Fibroblast of pulmonary artery (primary cell): ENCODE data around the gene IL17RB.

Experiments used
- DNase-seq: peaks from one replicate; pipeline ENCODE4 v3.0.0-alpha.2; 2010; ENCODE audit warnings: low read depth
- H3K4me3 ChIP-seq: replicated peaks from 2 replicates; pipeline ENCODE4 v1.5.1; 2011; ENCODE audit warnings: low read depth, mild to moderate bottlenecking, control low read depth, low read length, moderate library complexity
- TF ChIP-seq, protein P1 (sequence below): IDR thresholded peaks from 2 replicates; pipeline ENCODE4 v1.5.1; 2011; ENCODE audit warnings: mild to moderate bottlenecking, control low read depth, low read length, inconsistent platforms; ENCODE audit errors: missing control alignments

IL17RB gene

DNA sequence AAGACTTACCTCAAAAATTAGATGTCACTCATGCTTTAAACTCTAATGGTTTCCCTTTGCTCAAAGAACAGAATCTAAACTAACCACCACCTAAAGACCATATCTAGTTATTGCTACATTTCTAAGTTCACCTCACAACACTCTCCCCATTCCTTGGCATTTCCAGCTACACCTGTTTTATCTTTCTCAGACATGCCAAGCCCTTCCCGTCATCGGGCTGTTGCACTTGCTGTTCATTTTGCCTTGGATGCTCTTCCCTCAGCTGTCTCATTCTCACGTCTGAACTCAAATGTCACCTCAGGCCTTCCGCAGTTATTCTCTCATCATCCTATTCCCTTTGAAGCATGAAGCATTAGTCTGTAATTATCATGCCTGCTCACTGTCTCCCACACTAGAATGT, 36.6 kb downstream of the IL17RB start:
- no peak for DNase-seq
- TF ChIP-seq, protein P1, sequence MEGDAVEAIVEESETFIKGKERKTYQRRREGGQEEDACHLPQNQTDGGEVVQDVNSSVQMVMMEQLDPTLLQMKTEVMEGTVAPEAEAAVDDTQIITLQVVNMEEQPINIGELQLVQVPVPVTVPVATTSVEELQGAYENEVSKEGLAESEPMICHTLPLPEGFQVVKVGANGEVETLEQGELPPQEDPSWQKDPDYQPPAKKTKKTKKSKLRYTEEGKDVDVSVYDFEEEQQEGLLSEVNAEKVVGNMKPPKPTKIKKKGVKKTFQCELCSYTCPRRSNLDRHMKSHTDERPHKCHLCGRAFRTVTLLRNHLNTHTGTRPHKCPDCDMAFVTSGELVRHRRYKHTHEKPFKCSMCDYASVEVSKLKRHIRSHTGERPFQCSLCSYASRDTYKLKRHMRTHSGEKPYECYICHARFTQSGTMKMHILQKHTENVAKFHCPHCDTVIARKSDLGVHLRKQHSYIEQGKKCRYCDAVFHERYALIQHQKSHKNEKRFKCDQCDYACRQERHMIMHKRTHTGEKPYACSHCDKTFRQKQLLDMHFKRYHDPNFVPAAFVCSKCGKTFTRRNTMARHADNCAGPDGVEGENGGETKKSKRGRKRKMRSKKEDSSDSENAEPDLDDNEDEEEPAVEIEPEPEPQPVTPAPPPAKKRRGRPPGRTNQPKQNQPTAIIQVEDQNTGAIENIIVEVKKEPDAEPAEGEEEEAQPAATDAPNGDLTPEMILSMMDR = no peak
- no peak overlapping the region for H3K4me3 ChIP-seq

DNA sequence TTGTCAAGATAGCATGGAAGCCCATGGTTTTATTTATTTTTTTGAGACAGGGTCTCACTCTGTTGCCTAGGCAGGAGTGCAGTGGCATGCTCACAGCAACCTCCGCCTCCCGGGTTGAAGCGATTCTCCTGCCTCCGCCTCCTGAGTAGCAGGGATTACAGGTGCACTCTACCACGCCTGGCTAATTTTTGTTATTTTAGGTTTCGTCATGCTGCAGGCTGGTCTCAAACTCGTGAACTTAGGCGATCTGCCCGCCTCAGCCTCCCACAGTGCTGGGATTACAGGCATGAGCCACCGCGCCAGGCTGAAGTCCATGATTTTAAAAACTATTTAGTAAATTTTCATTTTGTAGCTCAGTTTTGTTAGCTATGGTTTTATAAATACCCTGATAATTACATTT, 38.3 kb downstream of the IL17RB start:
- TF ChIP-seq, protein P1 = no peak
- H3K4me3 ChIP-seq = no peak overlapping the region
- DNase-seq = no peak

DNA sequence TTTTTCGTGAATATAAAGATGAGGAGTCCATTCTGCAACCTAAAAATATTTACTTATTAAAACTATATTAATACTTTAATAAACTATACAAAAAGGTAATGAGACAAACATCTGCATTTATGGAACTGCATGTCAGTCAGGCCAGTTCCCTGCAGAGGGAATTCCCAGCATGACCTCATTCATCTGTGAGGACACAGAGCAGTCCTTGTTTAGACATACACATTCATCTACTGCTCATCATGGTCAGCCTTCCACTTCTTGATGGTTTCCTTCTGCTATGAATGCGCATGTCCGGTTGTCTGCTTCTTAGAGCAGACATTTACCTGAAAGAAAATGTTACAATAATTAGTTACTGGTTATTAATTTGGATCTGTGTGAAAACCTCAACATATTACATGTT, 38.9 kb downstream of the IL17RB start:
- no peak for DNase-seq
- TF ChIP-seq, protein P1 = no peak
- no peak overlapping the region for H3K4me3 ChIP-seq

DNA sequence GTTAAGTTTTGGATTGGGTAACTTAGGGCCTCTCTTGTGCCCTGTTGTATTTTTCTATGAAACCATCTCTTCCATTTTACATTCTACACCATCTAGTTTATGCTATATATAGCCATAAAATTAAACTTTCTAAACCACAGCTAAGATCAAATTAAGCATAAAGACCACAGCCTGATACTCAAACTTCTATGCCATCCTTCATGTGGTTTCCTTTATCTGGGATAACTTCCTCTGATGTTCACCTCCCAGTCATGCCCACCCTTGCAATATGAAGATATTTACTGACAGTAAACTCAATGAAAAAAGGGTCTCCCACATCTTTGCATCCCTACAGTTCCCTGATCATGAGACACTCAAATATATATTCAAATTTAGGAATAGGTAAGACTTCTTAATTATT, 41.1 kb downstream of the IL17RB start:
- DNase-seq = no peak
- TF ChIP-seq, protein P1 = no peak
- H3K4me3 ChIP-seq = no peak overlapping the region

DNA sequence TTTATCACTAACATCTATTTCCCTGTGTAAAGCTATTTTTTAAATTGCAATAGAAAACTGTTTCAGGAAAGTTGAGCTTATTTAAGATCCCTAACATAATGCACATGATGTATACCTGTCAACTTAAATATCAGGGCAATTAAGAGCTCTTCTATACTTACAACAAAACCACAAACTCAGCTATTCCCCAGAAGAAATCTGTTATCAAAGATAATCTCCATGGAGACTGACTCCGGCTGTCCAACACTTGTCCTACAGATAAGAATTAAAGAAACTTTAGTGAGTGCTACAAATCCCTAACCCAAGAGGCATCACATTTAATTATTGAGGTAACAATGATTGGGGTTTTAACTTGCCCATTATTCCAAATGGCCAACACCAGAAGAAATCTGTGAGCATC, 41.9 kb downstream of the IL17RB start:
- no peak for DNase-seq
- no peak overlapping the region for H3K4me3 ChIP-seq
- TF ChIP-seq, protein P1 = no peak

DNA sequence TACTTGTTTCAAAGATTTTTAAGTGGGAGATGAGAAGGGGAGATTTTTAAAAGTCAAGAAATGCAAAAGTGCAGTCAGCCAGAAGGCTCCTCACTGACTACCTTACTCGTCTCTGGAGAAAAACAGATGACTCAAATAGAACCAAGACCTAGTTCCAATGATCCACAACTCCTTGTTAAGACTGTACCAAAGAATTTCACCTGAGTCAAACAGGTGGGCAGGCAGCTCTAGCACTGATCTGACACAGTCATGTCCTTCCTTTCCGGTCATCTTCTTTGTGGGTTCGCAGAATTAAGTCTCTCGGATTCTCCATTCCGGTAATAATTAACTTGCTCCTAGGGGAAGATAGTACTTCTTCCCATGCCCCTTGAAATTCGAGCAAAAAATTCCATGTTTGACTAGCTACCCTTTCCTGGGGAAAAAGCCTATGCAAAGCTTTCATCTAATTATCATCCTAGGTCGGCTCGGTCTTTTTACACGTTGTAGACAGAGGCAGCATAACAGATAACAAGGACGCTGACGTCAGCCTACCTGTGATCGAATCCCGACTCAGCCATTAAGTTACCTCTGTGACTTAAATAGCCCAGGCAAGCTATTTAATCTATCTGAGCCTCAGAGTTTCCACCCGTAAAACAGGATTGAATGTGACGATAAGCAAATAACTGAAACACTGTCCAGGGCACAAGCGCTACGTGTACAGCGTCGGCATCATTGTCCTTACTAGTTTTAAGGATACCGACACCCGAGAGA, 44.5 kb downstream of the IL17RB start:
- peak; percentile 47 for DNase-seq
- peak overlapping the region; percentile 92 for H3K4me3 ChIP-seq
- TF ChIP-seq, protein P1 = no peak
